NB4 (cell line): Measurements from ENCODE around the gene ANKDD1A.

Experiments
- CTCF ChIP-seq: IDR thresholded peaks from one replicate; pipeline ENCODE4 v1.5.1; 2012; ENCODE audit warnings: low read depth, low read length
- MAX ChIP-seq: IDR thresholded peaks from 2 replicates; pipeline ENCODE4 v1.6.1; 2011; ENCODE audit warnings: low read depth, low read length
- POLR2A ChIP-seq: IDR thresholded peaks from 2 replicates; pipeline ENCODE4 v1.6.1; 2011; ENCODE audit warnings: mild to moderate bottlenecking; ENCODE audit not compliant: insufficient read length; ENCODE audit errors: extremely low read depth

DNA sequence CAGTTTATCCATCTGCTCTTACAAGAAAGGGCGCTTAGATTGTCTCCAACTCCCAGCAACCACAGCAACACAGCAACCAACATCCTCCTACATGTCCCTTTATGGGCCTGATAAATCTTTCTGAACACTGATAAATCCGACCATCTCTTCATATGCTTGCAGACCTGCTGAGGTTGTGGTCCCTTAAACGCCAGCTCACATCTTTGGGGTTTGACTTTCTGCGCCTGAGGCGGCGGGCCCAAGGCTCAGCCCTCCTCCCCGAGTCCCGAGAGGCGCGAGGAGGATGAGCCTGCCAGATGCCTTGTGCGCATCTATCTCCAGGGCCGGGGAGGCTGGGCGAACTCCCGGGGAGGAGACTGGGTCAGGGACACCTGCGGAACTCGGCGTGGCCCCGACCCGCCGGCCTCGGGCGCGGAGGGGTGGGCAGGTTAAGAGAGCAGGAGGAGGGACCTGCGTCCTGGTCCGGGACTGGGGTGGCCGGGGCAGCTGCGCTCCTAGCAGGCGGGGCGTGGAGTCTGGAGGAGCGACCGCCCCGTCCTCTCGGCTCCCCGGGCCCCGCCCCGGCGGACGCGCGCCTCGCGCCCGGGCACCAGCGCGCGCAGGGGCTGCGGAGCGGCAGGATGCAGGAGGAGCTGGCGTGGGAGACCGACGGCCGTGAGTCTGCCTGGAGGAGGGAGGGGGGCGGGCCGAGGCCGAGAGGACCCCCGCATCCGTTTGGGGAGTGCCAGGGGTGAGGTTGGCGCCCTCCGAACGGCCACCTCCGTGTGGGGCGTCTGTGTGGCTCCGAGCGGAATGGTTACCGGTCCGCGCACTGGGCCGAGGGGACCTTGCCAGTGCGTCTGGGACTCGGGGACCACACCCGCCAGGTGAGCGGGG is at the start of gene ANKDD1A:
- TF ChIP-seq CTCF (no peak), POLR2A (no peak), MAX (no peak)
